Neural progenitor cell (in vitro differentiated cells): ENCODE results near the gene POLR1C. TPM values are rescaled to one million over a fixed set of nuclear protein-coding genes. Genes with fewer than 3 reads are reported as not detected.

ENCODE experiments used
- DNase-seq: peaks from one replicate; pipeline ENCODE4 v3.0.0-alpha.2; 2016; ENCODE audit warnings: low spot score
- H2AFZ ChIP-seq: fragments of 200-600 bp; sonication (generic); replicated peaks from 2 replicates; pipeline ENCODE4 v1.6.1; 2016; ENCODE audit warnings: antibody characterized with exemption
- H3F3A ChIP-seq: fragments of 200-600 bp; sonication (generic); 2 replicates; pipeline ENCODE4 v1.6.1; 2016; ENCODE audit warnings: antibody characterized with exemption, low read depth
- H3K27ac ChIP-seq: fragments of 200-600 bp; sonication (generic); 2 replicates; pipeline ENCODE4 v1.5.1; 2016; ENCODE audit warnings: mild to moderate bottlenecking
- H3K27me3 ChIP-seq: fragments of 200-600 bp; sonication (generic); 2 replicates; pipeline ENCODE4 v1.6.1; 2016; ENCODE audit warnings: mild to moderate bottlenecking, moderate library complexity
- H3K36me3 ChIP-seq: fragments of 200-600 bp; sonication (generic); 2 replicates; pipeline ENCODE4 v1.5.1; 2016
- H3K4me1 ChIP-seq: fragments of 200-600 bp; sonication (generic); 2 replicates; pipeline ENCODE4 v1.6.1; 2016; ENCODE audit warnings: mixed run types
- H3K4me2 ChIP-seq: fragments of 200-600 bp; sonication (generic); 2 replicates; pipeline ENCODE4 v1.6.1; 2016
- H3K4me3 ChIP-seq: fragments of 200-600 bp; sonication (generic); 2 replicates; pipeline ENCODE4 v1.5.1; 2016
- H3K79me2 ChIP-seq: fragments of 200-600 bp; sonication (generic); 2 replicates; pipeline ENCODE4 v1.6.1; 2016; ENCODE audit warnings: low read depth
- H3K9ac ChIP-seq: fragments of 200-600 bp; sonication (generic); 2 replicates; pipeline ENCODE4 v1.6.1; 2016
- H3K9me3 ChIP-seq: fragments of 200-600 bp; sonication (generic); 2 replicates; pipeline ENCODE4 v1.5.1; 2016; ENCODE audit warnings: low read depth
- H4K20me1 ChIP-seq: fragments of 200-600 bp; sonication (generic); 2 replicates; pipeline ENCODE4 v1.6.1; 2016; ENCODE audit warnings: low read depth
- H3K27ac Mint-ChIP-seq: 3 replicates; pipeline ENCODE4 v1.8.0; 2021; ENCODE audit warnings: mixed read lengths
- H3K27me3 Mint-ChIP-seq: 2 replicates; pipeline ENCODE4 v1.8.0; 2022; ENCODE audit warnings: low read depth, mild to moderate bottlenecking, inconsistent platforms, moderate library complexity, mixed read lengths; ENCODE audit not compliant: insufficient read depth
- H3K36me3 Mint-ChIP-seq: 3 replicates; pipeline ENCODE4 v1.8.0; 2021; ENCODE audit warnings: mixed read lengths
- H3K4me1 Mint-ChIP-seq: 3 replicates; pipeline ENCODE4 v1.8.0; 2021; ENCODE audit warnings: mixed read lengths
- H3K4me3 Mint-ChIP-seq: 3 replicates; pipeline ENCODE4 v1.8.0; 2021; ENCODE audit warnings: mild to moderate bottlenecking, moderate library complexity, mixed read lengths
- H3K9me3 Mint-ChIP-seq: 3 replicates; pipeline ENCODE4 v1.8.0; 2020; ENCODE audit warnings: mixed read lengths
- EZH2 ChIP-seq: fragments of 200-600 bp; sonication (generic); IDR thresholded peaks from 2 replicates; pipeline ENCODE4 v1.6.1; 2017; ENCODE audit warnings: antibody characterized with exemption, mild to moderate bottlenecking, moderate library complexity
- EZH2phosphoT487 ChIP-seq: fragments of 200-600 bp; sonication (generic); IDR thresholded peaks from 2 replicates; pipeline ENCODE4 v1.6.1; 2017; ENCODE audit warnings: antibody characterized with exemption
- total RNA-seq: library from RNA; depleted of rRNA; stranded (reverse); fragments of >200 nt; gene quantifications from 2 replicates; pipeline ENCODE4 v1.2.3, GENCODE V29; 2015; ENCODE audit warnings: low replicate concordance
- TF ChIP-seq, protein P1 (sequence below): fragments of 200-600 bp; sonication (generic); IDR thresholded peaks from 2 replicates; pipeline ENCODE4 v1.5.1; 2017; ENCODE audit warnings: antibody characterized with exemption, mild to moderate bottlenecking

POLR1C gene
- total RNA-seq, 1 donor from 2014 or later: 24.4 TPM

DNA sequence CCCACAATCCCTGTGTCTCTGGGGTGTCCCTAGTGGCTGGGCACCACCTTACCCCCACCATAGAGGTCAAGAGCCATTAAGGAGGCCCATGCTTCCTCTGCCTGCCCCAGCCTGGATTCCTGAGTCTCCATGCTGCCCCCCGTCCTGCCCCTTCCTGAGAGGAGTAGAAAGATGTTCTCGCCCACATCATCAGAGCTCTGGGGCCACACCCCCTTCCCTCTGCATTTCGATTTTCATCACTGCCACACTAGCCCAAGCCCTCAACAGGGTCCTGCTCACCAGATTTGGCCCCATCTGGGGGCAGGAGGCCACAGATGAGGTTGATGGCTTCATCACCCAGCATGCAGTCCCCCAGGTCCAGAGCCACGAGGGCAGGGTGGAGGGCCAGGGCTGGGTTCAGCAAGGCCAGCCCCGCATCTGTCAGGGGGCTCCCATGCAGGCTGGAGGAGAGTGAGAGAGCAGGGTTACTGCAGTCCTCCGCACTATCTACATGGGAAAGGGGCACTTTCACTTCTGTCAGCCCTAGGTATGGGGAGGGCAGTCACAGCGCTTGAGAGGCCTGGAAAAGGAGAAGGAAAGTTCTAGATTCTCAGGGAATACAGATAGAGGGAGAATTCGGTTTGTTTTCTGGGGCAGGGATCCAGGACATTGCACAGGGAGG is 8.3 kb upstream of the POLR1C start:
- peaks cover 29% of the 10 kb centered on the region for H3F3A ChIP-seq
- DNase-seq: no peak
- no peak overlapping the region for H3K4me2 ChIP-seq
- no peak overlapping the region for H3K27ac ChIP-seq
- H3K9me3 Mint-ChIP-seq: no peaks in the 10 kb centered on the region
- H3K36me3 Mint-ChIP-seq: peaks cover 21% of the 10 kb centered on the region
- no peaks in the 10 kb centered on the region for H3K36me3 ChIP-seq
- H3K4me1 ChIP-seq: no peaks in the 10 kb centered on the region
- no peak overlapping the region for H3K4me3 ChIP-seq
- no peaks in the 10 kb centered on the region for H3K79me2 ChIP-seq
- TF ChIP-seq EZH2phosphoT487 (no peak), EZH2 (no peak)
- TF ChIP-seq, protein P1, sequence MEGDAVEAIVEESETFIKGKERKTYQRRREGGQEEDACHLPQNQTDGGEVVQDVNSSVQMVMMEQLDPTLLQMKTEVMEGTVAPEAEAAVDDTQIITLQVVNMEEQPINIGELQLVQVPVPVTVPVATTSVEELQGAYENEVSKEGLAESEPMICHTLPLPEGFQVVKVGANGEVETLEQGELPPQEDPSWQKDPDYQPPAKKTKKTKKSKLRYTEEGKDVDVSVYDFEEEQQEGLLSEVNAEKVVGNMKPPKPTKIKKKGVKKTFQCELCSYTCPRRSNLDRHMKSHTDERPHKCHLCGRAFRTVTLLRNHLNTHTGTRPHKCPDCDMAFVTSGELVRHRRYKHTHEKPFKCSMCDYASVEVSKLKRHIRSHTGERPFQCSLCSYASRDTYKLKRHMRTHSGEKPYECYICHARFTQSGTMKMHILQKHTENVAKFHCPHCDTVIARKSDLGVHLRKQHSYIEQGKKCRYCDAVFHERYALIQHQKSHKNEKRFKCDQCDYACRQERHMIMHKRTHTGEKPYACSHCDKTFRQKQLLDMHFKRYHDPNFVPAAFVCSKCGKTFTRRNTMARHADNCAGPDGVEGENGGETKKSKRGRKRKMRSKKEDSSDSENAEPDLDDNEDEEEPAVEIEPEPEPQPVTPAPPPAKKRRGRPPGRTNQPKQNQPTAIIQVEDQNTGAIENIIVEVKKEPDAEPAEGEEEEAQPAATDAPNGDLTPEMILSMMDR: no peak
- peaks cover 14% of the 10 kb centered on the region for H3K4me1 Mint-ChIP-seq
- peaks cover 8% of the 10 kb centered on the region for H3K27me3 Mint-ChIP-seq
- H4K20me1 ChIP-seq: peaks cover 30% of the 10 kb centered on the region
- no peak overlapping the region for H3K27ac Mint-ChIP-seq
- H3K4me3 Mint-ChIP-seq: peak overlapping the region; percentile 92
- no peaks in the 10 kb centered on the region for H3K9me3 ChIP-seq
- no peak overlapping the region for H3K9ac ChIP-seq
- H3K27me3 ChIP-seq: peaks cover 36% of the 10 kb centered on the region
- no peak overlapping the region for H2AFZ ChIP-seq

DNA sequence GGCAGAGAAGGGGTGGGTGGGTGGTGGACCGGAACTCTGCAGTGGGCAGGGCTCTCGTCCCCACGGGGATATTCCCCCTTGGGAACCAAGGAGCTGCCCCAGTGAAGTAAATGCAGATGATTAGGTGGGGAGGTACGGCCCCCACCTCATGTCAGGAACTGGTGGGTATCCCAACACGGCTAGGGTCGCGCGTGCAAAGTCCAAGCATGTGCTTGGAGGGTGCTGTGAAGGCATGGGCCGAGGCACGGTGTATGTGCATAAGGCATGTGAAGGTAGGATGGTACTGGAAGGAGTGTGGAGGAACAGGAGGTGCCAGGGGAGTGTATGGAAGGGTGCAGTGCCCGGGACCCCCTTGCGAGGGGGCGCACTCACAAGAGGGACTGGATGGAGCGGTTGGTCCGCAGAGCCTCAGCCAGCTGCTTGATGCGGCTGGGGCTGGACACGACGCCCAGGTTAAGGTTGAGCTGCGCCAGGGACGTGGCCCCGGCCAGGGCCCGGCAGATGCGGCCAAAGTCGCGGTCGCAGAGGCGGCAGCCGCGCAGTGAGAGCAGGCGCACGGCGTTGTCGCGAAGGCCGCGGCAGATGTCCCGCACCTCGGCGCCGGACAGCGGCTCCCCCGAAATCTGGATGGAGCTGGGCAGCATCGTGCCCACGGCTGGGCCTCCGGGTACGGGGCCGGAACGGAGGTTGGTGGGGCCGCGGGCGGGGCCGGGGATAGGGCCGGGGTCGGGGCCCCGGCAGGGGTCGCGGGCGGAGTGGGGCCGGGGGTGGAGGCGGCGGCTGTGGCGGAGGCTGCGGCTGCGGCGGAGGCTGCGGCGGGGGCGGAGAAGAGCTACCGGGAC is 7.5 kb upstream of the POLR1C start:
- Mint-ChIP-seq H3K4me1 (peaks cover 14% of the 10 kb centered on the region), H3K27me3 (peaks cover 8% of the 10 kb centered on the region), H3K27ac (no peak overlapping the region), H3K4me3 (peak overlapping the region; percentile 92), H3K36me3 (peaks cover 19% of the 10 kb centered on the region), H3K9me3 (no peaks in the 10 kb centered on the region)
- Histone ChIP-seq H3K9ac (no peak overlapping the region), H3K9me3 (no peaks in the 10 kb centered on the region), H3K4me3 (peak overlapping the region; percentile 74), H3K79me2 (peaks cover 3% of the 10 kb centered on the region), H3K4me2 (peak overlapping the region; percentile 91), H3K4me1 (no peaks in the 10 kb centered on the region), H4K20me1 (peaks cover 30% of the 10 kb centered on the region), H3F3A (peaks cover 29% of the 10 kb centered on the region), H3K27me3 (peaks cover 36% of the 10 kb centered on the region), H3K27ac (no peak overlapping the region), H3K36me3 (peaks cover 4% of the 10 kb centered on the region), H2AFZ (peak overlapping the region; percentile 73)
- peak; percentile 55 for DNase-seq
- peak; percentile 96 for TF ChIP-seq EZH2
- TF ChIP-seq EZH2phosphoT487: peak; percentile 92
- TF ChIP-seq, protein P1: peak; percentile 20

DNA sequence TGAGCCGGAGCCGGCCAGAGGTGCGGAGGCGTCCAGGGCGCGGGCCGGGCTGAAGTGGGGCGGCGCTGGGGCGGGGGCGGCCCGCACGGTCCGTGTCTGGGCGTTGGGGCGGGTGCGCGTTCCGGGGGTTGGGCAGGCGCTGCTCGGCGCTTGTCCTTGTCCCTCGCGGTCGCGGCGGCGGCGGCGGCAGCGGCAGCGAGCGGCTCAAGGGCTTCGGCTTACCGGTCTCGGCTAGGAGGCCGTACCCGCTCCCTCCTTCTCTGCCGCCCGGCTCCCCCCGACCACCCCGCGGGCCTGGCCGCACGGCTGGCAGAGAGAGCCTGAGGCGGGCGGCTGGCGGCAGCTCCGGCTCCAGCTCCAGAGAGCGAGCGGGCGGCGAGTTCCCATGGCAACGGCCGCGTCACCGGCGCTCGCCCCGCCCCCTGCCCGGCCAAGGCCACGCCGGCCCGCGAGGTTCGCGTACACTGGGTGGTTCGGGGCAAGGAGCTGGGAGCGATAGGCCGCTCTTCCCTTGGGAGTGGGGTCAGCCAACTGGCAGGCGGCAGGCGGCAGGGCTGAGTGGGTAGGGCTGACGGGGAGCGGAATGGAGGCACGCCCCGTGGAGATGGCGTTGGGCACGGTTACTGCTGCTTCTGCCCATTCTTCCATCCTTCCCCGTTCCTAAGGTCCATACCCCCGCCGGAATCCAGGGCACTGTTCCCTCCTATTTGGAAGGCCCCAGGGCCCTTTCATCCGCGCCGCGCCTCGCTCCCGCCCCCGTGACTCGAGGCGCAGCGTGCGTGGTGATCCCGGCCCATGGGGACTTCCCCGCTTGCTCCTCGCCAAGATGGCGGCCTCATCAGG is 6.7 kb upstream of the POLR1C start, which contains the start of gene LRRC73:
TSS of gene LRRC73 (minus strand) at position 363 of the 843 bp plus-strand sequence. CDS start 561 bp downstream, outside the sequence.
- Mint-ChIP-seq H3K9me3 (no peaks in the 10 kb centered on the region), H3K27ac (no peak within 1 kb of the TSS), H3K4me1 (peaks cover 16% of the 10 kb centered on the region), H3K4me3 (peak within 1 kb of the TSS; percentile 92), H3K27me3 (peaks cover 10% of the 10 kb centered on the region), H3K36me3 (peaks cover 22% of the 10 kb centered on the region)
- H4K20me1 ChIP-seq: peaks cover 30% of the 10 kb centered on the region
- H3K4me2 ChIP-seq: peak within 1 kb of the TSS; percentile 91
- H3K9ac ChIP-seq: no peak within 1 kb of the TSS
- H3K27ac ChIP-seq: no peak within 1 kb of the TSS
- TF ChIP-seq, protein P1: no peak
- TF ChIP-seq EZH2 (peak; percentile 11), EZH2phosphoT487 (peak; percentile 7)
- H3K4me1 ChIP-seq: no peaks in the 10 kb centered on the region
- peak within 1 kb of the TSS; percentile 74 for H3K4me3 ChIP-seq
- no peaks in the 10 kb centered on the region for H3K9me3 ChIP-seq
- H3K79me2 ChIP-seq: peaks cover 11% of the 10 kb centered on the region
- peaks cover 36% of the 10 kb centered on the region for H3K27me3 ChIP-seq
- peaks cover 29% of the 10 kb centered on the region for H3F3A ChIP-seq
- H3K36me3 ChIP-seq: peaks cover 8% of the 10 kb centered on the region
- H2AFZ ChIP-seq: peak within 1 kb of the TSS; percentile 73
- DNase-seq: peak; percentile 94
